Activated CD8-positive, alpha-beta T cell treated with anti-CD3 and anti-CD28 coated beads for 36 hours (primary cell): ENCODE data around the gene ZNF536. TPM values are rescaled to one million over a fixed set of nuclear protein-coding genes. Genes with fewer than 3 reads are reported as not detected.

Experiments used
- ATAC-seq: fragments of 200-7000 bp; cut with Tn5 transposase; one replicate; pipeline ENCODE4 v1.10.0; 2021; ENCODE audit warnings: mild to moderate bottlenecking, moderate library complexity
- CTCF ChIA-PET: fragments of 350-600 bp; sonication (Branson Sonifier 250); formaldehyde crosslinking; loops from one replicate; lab custom pipeline; 2021; ENCODE audit warnings: antibody characterized with exemption; lab: Charles Lee
- POLR2A ChIA-PET: fragments of 350-600 bp; sonication (Branson Sonifier 250); formaldehyde crosslinking; loops from one replicate; lab custom pipeline; 2021; ENCODE audit warnings: antibody characterized with exemption; lab: Charles Lee
- DNase-seq: peaks from one replicate; pipeline ENCODE4 v3.0.0-alpha.2; 2020
- H3K27ac Mint-ChIP-seq: one replicate; pipeline ENCODE4 v1.8.0; 2021; ENCODE audit warnings: mild to moderate bottlenecking, mixed read lengths
- H3K27me3 Mint-ChIP-seq: one replicate; pipeline ENCODE4 v1.8.0; 2021; ENCODE audit warnings: mixed read lengths
- H3K36me3 Mint-ChIP-seq: one replicate; pipeline ENCODE4 v1.8.0; 2021; ENCODE audit warnings: low read depth, mixed read lengths
- H3K4me1 Mint-ChIP-seq: one replicate; pipeline ENCODE4 v1.8.0; 2021; ENCODE audit warnings: low read depth, mixed read lengths
- H3K4me3 Mint-ChIP-seq: one replicate; pipeline ENCODE4 v1.8.0; 2021; ENCODE audit warnings: mild to moderate bottlenecking, moderate library complexity, mixed read lengths
- H3K9me3 Mint-ChIP-seq: one replicate; pipeline ENCODE4 v1.8.0; 2021; ENCODE audit warnings: mixed read lengths
- intact Hi-C: fragments of 100-400 bp; cut with micrococcal nuclease; formaldehyde crosslinking; loops from one replicate; pipeline ENCODE4 v1.10.0; 2022
- total RNA-seq, 2 experiments: library from RNA; stranded (reverse); gene quantifications; one replicate each; pipeline ENCODE4 v1.2.3, GENCODE V29; 2021
- TF ChIP-seq, protein P1 (sequence below): fragments of 200-600 bp; IDR thresholded peaks from one replicate; pipeline ENCODE4 v1.8.0; 2022; ENCODE audit warnings: antibody characterized with exemption, mild to moderate bottlenecking

The ZNF536 gene
- total RNA-seq, 2 experiments from 2014 or later: not detected

- H3K9me3 Mint-ChIP-seq: no peaks in the 10 kb centered on the region
- ChIA-PET POLR2A (no interaction called here), CTCF (no interaction called here)
- no peak overlapping the region for H3K27ac Mint-ChIP-seq
- H3K27me3 Mint-ChIP-seq: no peaks in the 10 kb centered on the region
- ATAC-seq (no peak), DNase-seq (no peak)
- H3K36me3 Mint-ChIP-seq: no peaks in the 10 kb centered on the region
- intact Hi-C loops: no loop called here
- TF ChIP-seq, protein P1, sequence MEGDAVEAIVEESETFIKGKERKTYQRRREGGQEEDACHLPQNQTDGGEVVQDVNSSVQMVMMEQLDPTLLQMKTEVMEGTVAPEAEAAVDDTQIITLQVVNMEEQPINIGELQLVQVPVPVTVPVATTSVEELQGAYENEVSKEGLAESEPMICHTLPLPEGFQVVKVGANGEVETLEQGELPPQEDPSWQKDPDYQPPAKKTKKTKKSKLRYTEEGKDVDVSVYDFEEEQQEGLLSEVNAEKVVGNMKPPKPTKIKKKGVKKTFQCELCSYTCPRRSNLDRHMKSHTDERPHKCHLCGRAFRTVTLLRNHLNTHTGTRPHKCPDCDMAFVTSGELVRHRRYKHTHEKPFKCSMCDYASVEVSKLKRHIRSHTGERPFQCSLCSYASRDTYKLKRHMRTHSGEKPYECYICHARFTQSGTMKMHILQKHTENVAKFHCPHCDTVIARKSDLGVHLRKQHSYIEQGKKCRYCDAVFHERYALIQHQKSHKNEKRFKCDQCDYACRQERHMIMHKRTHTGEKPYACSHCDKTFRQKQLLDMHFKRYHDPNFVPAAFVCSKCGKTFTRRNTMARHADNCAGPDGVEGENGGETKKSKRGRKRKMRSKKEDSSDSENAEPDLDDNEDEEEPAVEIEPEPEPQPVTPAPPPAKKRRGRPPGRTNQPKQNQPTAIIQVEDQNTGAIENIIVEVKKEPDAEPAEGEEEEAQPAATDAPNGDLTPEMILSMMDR: no peak
- H3K4me3 Mint-ChIP-seq: no peak overlapping the region
- H3K4me1 Mint-ChIP-seq: no peaks in the 10 kb centered on the region
Observed at GRCh38 chr19:30593975-30594745, 222.0 kb downstream of the ZNF536 start.

DNA sequence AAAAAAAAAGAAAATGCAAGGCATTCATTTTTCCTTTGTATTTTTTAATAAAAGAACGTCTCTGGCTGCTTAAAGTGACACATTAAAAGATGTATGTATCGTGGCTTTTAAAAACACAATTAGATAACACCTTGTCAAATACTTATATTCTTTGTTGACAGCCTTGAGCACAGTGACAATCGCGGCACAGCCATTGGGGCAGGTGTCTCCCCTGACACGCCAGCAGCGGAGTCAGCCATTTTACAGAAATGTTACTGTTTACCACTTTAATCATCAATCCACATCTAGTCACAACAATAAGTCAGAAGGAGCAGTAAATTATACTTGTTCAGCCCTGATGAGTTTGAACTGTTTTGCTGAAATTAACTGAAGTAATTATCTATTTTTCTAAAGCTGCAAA is 224.1 kb downstream of the ZNF536 start:
- Mint-ChIP-seq H3K36me3 (no peaks in the 10 kb centered on the region), H3K4me3 (no peak overlapping the region), H3K27me3 (no peaks in the 10 kb centered on the region), H3K9me3 (no peaks in the 10 kb centered on the region), H3K4me1 (no peaks in the 10 kb centered on the region), H3K27ac (no peak overlapping the region)
- DNase-seq (no peak), ATAC-seq (no peak)
- TF ChIP-seq, protein P1: no peak
- intact Hi-C loops: no loop called here
- ChIA-PET CTCF (no interaction called here), POLR2A (no interaction called here)

DNA sequence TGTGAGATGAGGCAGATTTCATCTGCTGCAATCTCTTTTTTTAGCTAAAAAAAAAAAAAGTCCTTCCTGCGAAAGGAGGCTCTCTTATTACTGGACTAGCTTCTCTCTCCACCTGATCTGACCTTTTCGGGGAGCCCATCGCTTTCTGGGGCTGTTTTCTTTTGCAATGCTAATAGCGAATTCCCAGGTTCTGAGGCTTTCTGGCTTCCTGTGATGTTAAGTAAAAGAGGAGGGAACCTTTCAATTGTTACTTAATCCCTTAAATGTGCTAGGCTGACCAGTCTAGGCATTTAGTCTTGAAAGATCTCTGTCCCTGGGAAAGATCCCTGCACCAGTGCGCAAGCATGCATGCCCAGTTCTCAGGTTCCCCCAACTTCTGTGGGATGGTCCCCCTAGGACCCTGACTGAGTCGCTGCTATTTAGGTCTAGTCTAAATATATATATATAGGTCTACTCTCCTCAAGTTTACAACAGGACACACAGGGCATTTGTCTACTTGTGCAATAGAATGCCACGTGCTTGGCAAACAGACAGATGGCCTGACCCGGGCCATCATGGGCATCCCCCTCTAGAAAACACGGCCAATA is 224.7 kb downstream of the ZNF536 start:
- POLR2A ChIA-PET: no interaction called here
- DNase-seq (no peak), ATAC-seq (no peak)
- H3K4me3 Mint-ChIP-seq: no peak overlapping the region
- no peaks in the 10 kb centered on the region for H3K9me3 Mint-ChIP-seq
- no peaks in the 10 kb centered on the region for H3K27me3 Mint-ChIP-seq
- H3K4me1 Mint-ChIP-seq: no peaks in the 10 kb centered on the region
- TF ChIP-seq, protein P1: no peak
- intact Hi-C loops: no loop called here
- CTCF ChIA-PET: no interaction called here
- H3K27ac Mint-ChIP-seq: no peak overlapping the region
- H3K36me3 Mint-ChIP-seq: no peaks in the 10 kb centered on the region

- intact Hi-C loops: no loop called here
- Mint-ChIP-seq H3K4me3 (no peak overlapping the region), H3K27ac (no peak overlapping the region), H3K27me3 (no peaks in the 10 kb centered on the region), H3K4me1 (no peaks in the 10 kb centered on the region), H3K9me3 (no peaks in the 10 kb centered on the region), H3K36me3 (no peaks in the 10 kb centered on the region)
- ChIA-PET CTCF (no interaction called here), POLR2A (no interaction called here)
- no peak for ATAC-seq
- DNase-seq: no peak
- TF ChIP-seq, protein P1: no peak
Observed at GRCh38 chr19:30598688-30599087, 226.5 kb downstream of the ZNF536 start.

DNA sequence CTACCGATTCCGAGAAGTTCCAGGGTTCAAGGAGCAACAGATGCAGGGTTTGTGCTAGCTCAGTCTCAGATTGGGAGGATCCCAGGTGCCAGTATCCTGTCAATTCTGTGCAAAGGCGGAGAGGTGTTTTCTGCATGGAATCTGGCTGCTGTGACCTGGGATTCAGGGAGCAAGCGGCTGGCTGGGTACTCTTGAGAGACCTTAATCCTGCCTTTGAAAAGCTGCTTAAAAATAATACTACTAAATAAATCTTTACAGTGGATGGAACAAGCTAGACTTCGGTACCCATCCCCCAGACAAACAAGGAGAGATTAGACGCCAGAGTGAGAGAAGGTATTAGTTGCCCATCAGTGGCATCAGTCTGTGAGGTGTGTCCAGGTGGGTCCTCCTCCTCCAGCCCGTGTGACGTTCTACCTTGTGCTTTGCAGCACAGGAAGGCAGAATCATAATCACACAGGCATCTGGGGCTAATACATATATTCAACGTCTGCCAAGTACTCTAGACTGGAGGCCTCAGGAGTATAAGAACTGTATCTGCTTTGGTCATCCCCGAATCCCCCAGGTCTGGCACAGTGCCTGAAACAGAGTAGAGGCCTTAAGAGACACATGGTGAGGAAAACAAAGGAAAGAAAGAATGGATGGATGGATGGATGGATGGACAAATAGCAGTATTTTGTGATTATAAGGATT is 230.6 kb downstream of the ZNF536 start:
- no peak overlapping the region for H3K4me3 Mint-ChIP-seq
- intact Hi-C loops: no loop called here
- no peak for DNase-seq
- no peaks in the 10 kb centered on the region for H3K4me1 Mint-ChIP-seq
- POLR2A ChIA-PET: no interaction called here
- no peaks in the 10 kb centered on the region for H3K9me3 Mint-ChIP-seq
- ATAC-seq: no peak
- TF ChIP-seq, protein P1: no peak
- peaks cover 5% of the 10 kb centered on the region for H3K27me3 Mint-ChIP-seq
- H3K27ac Mint-ChIP-seq: no peak overlapping the region
- H3K36me3 Mint-ChIP-seq: no peaks in the 10 kb centered on the region
- CTCF ChIA-PET: no interaction called here
